ENCODE data around the gene MAN2B2.

Gene MAN2B2

DNA sequence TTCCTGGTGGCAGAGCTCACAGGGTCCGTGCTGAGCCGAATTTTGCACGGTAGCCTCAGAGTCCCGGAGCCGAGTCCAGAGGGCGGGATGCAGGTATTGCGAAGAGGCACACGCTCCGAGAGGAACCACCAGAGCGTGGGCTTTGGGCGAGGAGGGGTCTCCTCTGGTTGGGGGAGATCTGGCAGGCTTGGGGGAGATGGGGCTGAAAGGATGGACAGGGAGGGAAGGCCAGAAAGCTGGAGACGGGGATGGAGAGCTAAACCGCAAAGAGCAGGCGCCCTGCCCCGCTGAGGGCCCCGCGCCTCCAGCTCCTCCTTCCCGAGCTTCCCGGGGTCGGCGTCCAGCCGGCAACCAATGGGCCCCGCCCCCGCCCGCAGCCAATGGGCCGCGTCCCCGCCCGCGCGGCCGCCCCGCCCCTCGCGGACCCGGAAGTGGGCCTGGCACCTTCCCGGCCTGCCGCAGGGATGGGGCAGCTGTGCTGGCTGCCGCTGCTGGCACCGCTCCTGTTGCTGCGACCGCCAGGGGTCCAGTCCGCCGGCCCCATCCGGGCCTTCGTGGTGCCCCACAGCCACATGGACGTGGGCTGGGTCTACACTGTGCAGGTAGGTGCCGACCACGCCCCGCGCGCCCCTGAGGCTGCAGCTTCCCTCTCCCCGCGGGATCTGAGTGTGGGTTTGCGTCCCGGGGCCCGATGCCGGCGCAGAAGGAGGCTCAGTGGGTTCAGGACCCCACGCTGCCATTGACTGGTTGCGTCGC, at the start of gene MAN2B2:
Gene MAN2B2 (plus strand): TSS at position 443 of the 756 bp plus-strand sequence. CDS start 22 bp downstream, at position 465.
- no peak for DNase-seq (ENCODE audit: extremely low read depth, low read depth)
- TF ChIP-seq, protein P1, sequence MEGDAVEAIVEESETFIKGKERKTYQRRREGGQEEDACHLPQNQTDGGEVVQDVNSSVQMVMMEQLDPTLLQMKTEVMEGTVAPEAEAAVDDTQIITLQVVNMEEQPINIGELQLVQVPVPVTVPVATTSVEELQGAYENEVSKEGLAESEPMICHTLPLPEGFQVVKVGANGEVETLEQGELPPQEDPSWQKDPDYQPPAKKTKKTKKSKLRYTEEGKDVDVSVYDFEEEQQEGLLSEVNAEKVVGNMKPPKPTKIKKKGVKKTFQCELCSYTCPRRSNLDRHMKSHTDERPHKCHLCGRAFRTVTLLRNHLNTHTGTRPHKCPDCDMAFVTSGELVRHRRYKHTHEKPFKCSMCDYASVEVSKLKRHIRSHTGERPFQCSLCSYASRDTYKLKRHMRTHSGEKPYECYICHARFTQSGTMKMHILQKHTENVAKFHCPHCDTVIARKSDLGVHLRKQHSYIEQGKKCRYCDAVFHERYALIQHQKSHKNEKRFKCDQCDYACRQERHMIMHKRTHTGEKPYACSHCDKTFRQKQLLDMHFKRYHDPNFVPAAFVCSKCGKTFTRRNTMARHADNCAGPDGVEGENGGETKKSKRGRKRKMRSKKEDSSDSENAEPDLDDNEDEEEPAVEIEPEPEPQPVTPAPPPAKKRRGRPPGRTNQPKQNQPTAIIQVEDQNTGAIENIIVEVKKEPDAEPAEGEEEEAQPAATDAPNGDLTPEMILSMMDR (IDR thresholded peaks at IDR 0.05; ENCODE audit: low read depth, low read length, missing control alignments) = no peak
- peak within 1 kb of the TSS; percentile 77 for H3K4me3 ChIP-seq (replicated peaks; ENCODE audit: low read depth, low read length)

GRCh38 chr4:6525474-6525873, 49.5 kb upstream of the MAN2B2 start:
- no peak for DNase-seq (ENCODE audit: extremely low read depth, low read depth)
- no peak overlapping the region for H3K4me3 ChIP-seq (replicated peaks; ENCODE audit: low read depth, low read length)
- TF ChIP-seq, protein P1 (IDR thresholded peaks at IDR 0.05; ENCODE audit: low read depth, low read length, missing control alignments) = no peak

DNA sequence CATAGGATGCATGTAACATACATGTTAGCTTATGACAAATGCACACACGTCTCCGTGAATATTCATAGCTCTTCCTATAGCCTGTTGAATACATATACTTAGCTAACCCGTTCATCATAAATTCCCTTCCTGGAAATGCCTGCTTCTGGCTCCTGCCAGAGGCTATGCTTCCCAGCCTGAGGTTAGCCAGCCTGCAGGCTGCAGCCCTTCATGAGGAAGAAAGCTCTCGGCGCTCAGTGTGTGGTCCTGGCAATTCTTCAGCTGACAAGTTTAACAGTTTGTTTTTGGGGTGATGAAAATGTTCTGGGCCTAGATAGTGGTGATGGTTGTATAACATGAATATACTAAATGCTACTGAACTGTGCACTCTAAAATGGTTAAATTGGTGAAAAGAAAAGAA, 48.8 kb upstream of the MAN2B2 start:
- TF ChIP-seq, protein P1 (IDR thresholded peaks at IDR 0.05; ENCODE audit: low read depth, low read length, missing control alignments) = no peak

DNA sequence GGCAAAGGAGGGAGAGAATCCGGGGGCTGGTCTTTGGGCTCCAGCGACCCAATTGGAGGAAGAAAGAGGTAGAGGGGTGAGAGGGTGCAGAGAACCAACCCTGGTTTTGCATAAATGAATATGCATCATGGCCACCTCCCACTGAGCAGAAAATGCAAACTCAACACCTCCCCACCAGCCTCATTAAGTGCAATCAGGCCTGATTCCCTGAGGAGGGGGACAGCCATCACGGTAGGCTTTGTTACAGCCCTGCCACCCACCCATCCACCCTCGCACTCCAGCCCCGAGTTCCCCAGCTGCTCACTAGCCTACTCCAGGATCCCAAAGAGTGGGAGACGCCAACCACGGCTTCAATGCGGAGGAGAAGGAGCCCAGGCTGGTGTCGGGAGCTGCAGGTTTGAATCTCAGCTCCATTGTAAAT, 48.3 kb upstream of the MAN2B2 start:
- TF ChIP-seq, protein P1 (IDR thresholded peaks at IDR 0.05; ENCODE audit: low read depth, low read length, missing control alignments) = no peak
- DNase-seq (ENCODE audit: extremely low read depth, low read depth) = no peak
- H3K4me3 ChIP-seq (replicated peaks; ENCODE audit: low read depth, low read length) = no peak overlapping the region

More for the DNA sequence above, 48.8 kb upstream of the MAN2B2 start:
- no peak for DNase-seq (ENCODE audit: extremely low read depth, low read depth)
- no peak overlapping the region for H3K4me3 ChIP-seq (replicated peaks; ENCODE audit: low read depth, low read length)

- TF ChIP-seq, protein P1 (IDR thresholded peaks at IDR 0.05; ENCODE audit: low read depth, low read length, missing control alignments) = no peak
- H3K4me3 ChIP-seq (replicated peaks; ENCODE audit: low read depth, low read length) = no peak overlapping the region
- DNase-seq (ENCODE audit: extremely low read depth, low read depth) = no peak
These were observed 47.7 kb upstream of the MAN2B2 start for GRCh38 chr4:6527259-6527658.

- DNase-seq (ENCODE audit: extremely low read depth, low read depth) = no peak
- TF ChIP-seq, protein P1 (IDR thresholded peaks at IDR 0.05; ENCODE audit: low read depth, low read length, missing control alignments) = no peak
- H3K4me3 ChIP-seq (replicated peaks; ENCODE audit: low read depth, low read length) = no peak overlapping the region
These were observed 47.0 kb upstream of the MAN2B2 start for GRCh38 chr4:6527683-6528595.
